ENCODE measurements around the gene SH3GL1.
"Not testable (repeated sequence)": the region's sequence is repeated elsewhere in the genome, so short reads cannot be mapped to it uniquely, and the experiment has no call there.

SH3GL1 gene

GRCh38 chr19:4338441-4339355 lies 61.6 kb downstream of the SH3GL1 start, which contains the start of gene STAP2:
TSS of gene STAP2 (minus strand) at chr19:4338827. CDS start at chr19:4338753, 74 bp downstream.
- no peak for DNase-seq

- no peak for DNase-seq
These were observed 62.4 kb downstream of the SH3GL1 start for GRCh38 chr19:4337906-4338440.

GRCh38 chr19:4334929-4335570 lies 65.3 kb downstream of the SH3GL1 start:
- no peak for DNase-seq

GRCh38 chr19:4329858-4330257 lies 70.5 kb downstream of the SH3GL1 start:
- no peak for DNase-seq

DNA sequence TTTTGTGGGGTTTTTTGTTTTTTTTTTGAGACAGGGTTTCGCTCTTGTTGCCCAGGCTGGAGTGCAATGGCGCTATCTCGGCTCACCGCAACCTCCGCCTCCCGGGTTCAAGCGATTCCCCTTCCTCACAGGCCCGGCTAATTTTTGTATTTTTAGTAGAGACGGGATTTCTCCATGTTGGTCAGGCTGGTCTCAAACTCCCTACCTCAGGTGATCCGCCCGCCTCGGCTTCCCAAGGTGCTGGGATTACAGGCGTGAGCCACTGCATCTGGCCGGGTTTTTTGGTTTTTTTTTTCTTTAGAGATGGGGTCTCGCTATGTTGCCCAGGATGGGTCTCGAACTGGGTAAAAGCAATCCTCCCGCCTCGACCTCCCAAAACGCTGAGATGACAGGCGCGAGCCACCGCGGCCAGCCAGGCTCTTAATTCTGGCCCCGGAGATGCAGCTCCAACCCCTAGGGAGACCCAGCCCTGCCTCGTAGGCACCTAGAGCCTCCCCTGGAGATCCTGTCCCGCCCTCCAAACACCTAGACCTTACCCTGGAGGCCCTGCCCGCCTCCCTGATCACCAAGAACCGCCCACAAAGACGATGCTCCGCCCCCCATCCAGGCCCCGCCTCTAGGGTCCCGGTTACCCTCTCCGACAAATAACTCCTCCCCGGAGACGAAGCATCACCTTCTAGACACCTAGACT lies 71.2 kb downstream of the SH3GL1 start:
- not testable (repeated sequence) for DNase-seq

DNA sequence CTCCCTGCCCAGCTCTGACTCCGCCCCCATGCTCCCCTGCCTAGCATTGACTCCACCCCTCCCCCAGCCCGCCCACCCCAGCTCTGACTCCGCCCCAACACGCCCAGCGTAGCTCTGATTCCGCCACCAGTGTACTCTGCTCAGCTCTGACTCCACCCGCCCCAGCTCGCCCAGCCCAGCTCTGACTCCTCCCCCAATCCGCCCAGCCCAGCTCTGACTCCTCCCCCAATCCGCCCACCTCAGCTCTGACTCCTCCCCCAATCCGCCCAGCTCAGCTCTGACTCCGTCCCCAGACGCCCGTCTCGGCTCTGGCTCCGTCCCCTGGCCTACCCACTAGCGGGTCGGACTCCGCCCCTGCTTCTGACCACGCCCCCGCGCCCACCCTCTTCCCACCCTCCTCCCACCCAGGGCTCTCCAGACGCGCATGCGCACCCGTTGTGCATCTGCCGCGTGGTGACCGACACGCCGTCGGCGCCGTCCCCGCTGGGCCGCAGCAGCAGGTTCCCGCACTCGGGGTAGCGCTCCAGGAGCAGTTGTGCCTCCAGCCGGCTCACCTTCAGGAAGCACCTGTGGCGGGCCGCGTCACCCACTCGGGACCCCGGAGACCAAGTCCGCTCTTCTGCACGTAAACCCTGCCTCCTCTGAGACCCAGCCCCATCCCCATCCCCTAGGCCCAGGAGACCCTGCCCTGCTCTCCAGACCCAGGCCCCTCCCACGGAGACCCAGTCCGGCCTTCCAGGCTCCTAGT lies 71.9 kb downstream of the SH3GL1 start:
- no peak for DNase-seq

GRCh38 chr19:4327877-4328242 lies 72.5 kb downstream of the SH3GL1 start:
- DNase-seq = no peak

DNA sequence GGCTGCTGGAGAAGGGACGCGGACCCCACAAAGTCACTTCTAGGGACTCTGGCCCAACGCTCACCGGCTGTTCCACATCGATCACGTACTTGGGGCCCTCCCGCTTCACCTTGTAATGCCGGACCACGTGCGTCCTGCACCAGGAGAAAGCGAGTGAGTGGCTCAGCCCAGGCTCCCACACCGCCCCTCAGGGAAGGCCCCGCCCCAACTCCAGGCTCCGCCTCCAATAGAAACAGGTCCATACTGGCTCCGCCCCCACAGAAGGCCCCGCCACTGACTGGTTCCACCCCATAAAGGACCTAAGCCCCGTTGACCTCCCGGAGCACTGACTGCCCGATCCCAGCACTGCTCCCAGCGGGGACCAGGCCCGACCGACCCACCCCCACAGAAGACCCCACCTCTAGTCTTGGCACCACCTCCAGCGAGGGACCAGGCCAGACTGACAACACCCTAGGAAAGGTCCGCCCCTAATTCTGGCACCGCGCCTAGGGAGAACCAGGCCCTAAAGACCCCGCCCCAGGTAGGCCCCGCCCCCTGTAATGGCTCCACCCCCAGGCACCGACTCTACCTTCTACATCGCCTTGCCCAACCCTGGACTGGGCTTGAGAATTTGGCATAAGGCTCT lies 73.0 kb downstream of the SH3GL1 start:
- DNase-seq = no peak

- DNase-seq = no peak
These were observed 73.5 kb downstream of the SH3GL1 start for GRCh38 chr19:4326837-4327251.

- no peak for DNase-seq
These were observed 74.0 kb downstream of the SH3GL1 start for GRCh38 chr19:4326215-4326836.

DNA sequence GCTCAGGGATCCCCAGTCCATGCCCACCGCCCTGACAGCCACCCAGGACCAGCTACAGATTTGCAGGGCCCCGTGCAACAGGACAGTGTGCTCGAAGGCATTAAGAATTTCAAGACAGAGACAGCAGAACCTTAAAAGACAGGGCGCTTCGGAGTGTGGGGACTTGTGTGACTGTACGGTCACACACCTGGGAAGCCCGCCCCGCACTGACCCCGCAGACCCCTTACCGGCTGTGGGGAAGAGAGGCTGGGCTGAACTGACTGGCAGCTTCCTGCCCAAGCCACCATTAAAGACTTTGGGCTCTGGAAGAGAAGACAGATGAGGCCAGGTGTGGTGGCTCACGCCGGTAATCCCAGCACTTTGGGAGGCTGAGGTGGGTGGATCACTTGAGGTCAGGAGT lies 76.1 kb downstream of the SH3GL1 start:
- DNase-seq = no peak

- DNase-seq = no peak
These were observed 76.7 kb downstream of the SH3GL1 start for GRCh38 chr19:4323692-4324091.

- DNase-seq = no peak
These were observed 77.2 kb downstream of the SH3GL1 start for GRCh38 chr19:4322942-4323665.

GRCh38 chr19:4320419-4320818 lies 79.9 kb downstream of the SH3GL1 start:
- DNase-seq = no peak

GRCh38 chr19:4319067-4319718 lies 81.2 kb downstream of the SH3GL1 start:
- no peak for DNase-seq

DNA sequence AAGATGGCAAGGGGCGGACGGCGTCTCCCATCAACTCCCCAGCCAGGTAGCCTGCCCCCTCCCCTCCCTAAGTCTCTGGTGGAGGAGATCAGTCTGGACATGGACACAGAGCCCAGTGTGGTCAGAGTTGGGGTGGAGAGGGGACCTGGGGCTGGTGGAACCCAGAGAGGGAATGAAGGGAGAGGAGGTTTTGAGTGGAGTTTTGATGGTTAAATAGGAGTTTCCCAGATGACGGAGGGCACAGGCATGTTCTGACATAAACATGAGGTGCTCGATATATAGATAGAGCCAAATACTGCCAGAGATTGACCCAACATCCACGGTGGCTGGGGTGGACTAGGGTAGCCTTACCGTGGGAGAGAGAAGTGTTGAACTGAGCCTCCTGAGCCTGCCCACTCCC lies 81.9 kb downstream of the SH3GL1 start:
- no peak for DNase-seq

GRCh38 chr19:4316956-4317355 lies 83.4 kb downstream of the SH3GL1 start:
- no peak for DNase-seq

DNA sequence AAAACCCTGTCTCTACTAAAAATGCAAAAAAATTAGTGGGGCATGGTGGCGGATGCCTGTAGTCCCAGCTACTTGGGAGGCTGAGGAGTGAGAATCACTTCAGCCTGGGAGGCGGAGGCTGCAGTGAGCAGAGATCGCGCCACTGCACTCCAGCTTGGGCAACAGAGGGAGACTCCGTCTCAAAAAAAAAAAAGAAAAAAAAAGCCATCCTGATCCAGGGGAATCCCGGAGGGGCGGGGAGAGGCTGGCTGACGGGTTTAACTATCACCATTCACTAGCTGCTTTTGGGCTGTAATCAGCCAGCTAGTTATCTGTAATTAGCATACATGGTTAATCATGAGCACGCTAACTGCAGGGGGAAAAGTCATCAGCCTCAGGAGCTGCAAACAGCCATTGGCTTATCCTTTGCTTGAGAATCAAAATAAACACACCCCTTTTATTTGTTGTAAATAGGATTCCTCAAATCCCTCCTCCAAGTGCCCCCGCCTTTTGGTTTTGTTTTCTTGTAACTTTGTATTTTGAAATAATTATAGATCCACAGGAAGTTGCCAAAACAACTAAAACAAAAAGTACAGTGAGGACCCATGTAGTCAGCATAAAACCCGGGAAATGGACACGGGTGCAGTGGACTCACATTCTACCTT lies 86.4 kb downstream of the SH3GL1 start:
- DNase-seq = no peak
